GM21723 (cell line): Measurements from ENCODE around the gene OR8A1.
"Not testable (repeated sequence)": the region's sequence is repeated elsewhere in the genome, so short reads cannot be mapped to it uniquely, and the experiment has no call there.

Experiments used
- ATAC-seq: cut with Tn5 transposase; IDR thresholded peaks from one replicate; pipeline ENCODE4 v1.9.1; 2021; ENCODE audit warnings: mild to moderate bottlenecking, moderate library complexity; ENCODE audit not compliant: unreplicated experiment

The OR8A1 gene

GRCh38 chr11:124592627-124593026 is 22.8 kb downstream of the OR8A1 start:
- no peak for ATAC-seq

- no peak for ATAC-seq
These were observed 25.5 kb downstream of the OR8A1 start for GRCh38 chr11:124595302-124595701.

GRCh38 chr11:124597626-124598025 is 27.8 kb downstream of the OR8A1 start:
- no peak for ATAC-seq

- no peak for ATAC-seq
These were observed 31.0 kb downstream of the OR8A1 start for GRCh38 chr11:124600621-124601320.

GRCh38 chr11:124602193-124602592 is 32.4 kb downstream of the OR8A1 start:
- ATAC-seq, result no peak

- not testable (repeated sequence) for ATAC-seq
These were observed 32.9 kb downstream of the OR8A1 start for GRCh38 chr11:124602723-124603122.

GRCh38 chr11:124605719-124606118 is 35.9 kb downstream of the OR8A1 start:
- ATAC-seq, result no peak

- no peak for ATAC-seq
These were observed 38.4 kb downstream of the OR8A1 start for GRCh38 chr11:124608147-124608546.

GRCh38 chr11:124610295-124610694 is 40.5 kb downstream of the OR8A1 start:
- ATAC-seq, result no peak

GRCh38 chr11:124611064-124611463 is 41.3 kb downstream of the OR8A1 start, which contains the start of gene PANX3:
Gene PANX3, plus strand, starts transcription at chr11:124611428. Its CDS starts 129 bp downstream, at chr11:124611557.
- no peak for ATAC-seq

- no peak for ATAC-seq
These were observed 42.2 kb downstream of the OR8A1 start for GRCh38 chr11:124612045-124612444.

GRCh38 chr11:124612567-124613246 is 42.9 kb downstream of the OR8A1 start:
- no peak for ATAC-seq

- ATAC-seq, result no peak
These were observed 49.1 kb downstream of the OR8A1 start for GRCh38 chr11:124618863-124619262.
